HG03025 (cell line): Measurements from ENCODE around the gene EPHA2.
"Not testable (repeated sequence)": the region's sequence is repeated elsewhere in the genome, so short reads cannot be mapped to it uniquely, and the experiment has no call there.

ENCODE experiments used
- ATAC-seq: cut with Tn5 transposase; IDR thresholded peaks from one replicate; pipeline ENCODE4 v1.9.1; 2021; ENCODE audit warnings: mild to moderate bottlenecking, moderate library complexity; ENCODE audit not compliant: unreplicated experiment, low FRiP score

The EPHA2 gene

DNA sequence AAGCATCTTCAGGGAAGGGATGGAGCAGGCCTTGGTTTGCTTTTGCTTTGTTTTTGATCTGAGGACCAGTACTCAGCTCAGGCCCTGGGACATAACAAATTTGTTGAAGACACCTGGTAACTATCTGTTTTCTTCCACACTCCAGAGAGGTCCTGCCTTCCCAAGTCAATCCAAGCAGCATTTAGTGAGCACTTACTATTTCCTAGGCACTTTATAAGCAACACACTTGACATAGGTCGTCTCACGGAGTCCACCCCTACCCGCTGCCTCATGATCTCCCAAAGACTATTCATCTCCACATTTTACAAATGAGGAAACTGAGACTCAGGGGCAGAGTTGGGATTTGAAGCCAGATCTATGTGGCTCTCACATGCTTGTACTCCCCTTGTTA is 14.4 kb upstream of the EPHA2 start:
- ATAC-seq: no peak

DNA sequence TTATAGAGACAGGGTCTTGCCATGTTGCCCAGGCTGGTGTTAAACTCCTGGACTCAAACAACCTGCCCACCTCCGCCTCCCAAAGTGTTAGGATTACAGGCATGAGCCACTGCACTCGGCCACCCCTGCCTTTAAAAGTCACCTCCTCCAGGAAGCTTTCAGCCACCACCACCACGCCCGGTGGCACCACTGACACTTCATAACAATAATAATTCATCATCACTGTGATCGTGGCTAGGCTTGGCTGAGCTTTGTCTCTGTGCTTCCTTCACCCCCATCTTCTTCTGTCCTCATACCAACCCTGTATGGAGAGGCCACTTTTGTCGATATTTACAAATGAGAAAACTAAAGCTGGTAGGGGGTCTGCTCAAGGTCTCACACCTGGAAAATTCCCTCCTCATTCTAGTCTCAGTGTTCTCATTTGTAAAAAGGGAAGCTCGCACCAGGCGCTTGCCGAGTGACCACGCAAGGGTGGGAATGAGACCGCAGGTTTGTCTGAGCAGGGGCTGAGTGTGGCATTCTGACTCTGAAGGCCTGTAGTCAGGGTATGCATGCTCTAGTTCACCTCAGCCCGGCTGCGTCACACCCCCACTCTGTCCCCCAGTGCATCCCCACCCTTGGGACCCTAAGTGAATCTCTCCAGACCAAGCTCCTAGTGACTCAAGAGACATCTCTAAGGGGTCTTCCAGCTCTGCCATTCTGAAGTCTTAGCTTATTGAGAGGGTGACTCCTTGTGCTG is 12.9 kb upstream of the EPHA2 start:
- no peak for ATAC-seq

DNA sequence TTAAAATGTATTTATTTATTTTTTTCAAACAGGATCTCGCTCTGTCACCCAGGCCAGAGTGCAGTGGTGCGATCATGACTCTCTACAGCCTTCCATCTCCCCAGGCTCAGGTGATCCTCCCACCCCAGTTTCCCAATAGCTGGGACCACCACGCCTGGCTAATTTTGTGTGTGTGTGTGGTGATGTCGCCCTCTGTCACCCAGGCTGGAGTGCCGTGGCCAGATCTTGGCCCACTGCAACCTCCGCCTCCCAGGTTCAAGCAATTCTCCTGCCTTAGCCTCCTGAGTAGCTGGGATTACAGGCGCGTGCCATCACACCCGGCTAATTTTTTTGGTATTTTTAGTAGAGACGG is 12.3 kb upstream of the EPHA2 start:
- not testable (repeated sequence) for ATAC-seq

DNA sequence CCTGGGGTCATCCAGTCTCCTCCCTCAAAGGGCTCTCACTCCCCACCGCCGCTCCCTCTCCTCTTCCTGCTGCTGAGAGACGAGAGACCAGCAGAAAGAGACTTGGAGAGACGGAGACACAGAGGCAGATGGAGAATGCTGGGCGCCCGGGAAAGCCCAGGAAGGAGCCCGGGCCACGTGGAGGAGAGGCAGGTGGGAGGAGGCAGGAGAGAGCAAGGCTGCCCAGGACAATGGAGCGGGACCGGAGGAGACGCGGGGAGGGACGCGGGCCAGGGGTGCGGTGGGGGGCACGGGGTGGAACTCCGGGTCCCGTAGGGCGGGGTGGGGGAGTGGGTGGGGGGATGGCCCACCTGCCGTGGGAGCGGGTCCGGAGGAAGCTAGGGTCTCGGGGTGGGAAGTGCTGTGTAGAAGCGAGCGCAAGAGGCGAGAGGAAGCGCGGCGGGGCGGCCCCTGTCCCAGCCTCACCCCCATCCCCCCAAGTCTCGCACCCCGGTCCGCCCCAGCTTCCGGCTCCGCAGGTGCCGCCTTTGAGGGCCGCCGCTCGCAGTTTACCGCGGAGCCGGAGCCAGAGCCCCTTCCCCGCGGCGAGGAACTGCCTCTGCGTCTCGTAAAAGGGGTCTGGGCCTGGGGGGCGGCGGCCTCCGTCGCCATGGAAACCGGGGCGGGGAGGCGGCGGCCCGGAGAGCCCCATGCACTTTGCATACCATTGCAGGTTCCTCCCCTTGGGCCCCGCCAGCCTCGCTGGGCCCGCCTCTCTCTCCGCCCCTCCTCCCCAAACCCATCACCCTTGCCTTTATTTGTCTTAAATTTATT is 11.7 kb upstream of the EPHA2 start:
- no peak for ATAC-seq

GRCh38 chr1:16166117-16166516 is 10.2 kb upstream of the EPHA2 start:
- ATAC-seq: no peak

GRCh38 chr1:16165548-16165947 is 9.7 kb upstream of the EPHA2 start:
- no peak for ATAC-seq

GRCh38 chr1:16165073-16165364 is 9.2 kb upstream of the EPHA2 start:
- no peak for ATAC-seq

GRCh38 chr1:16164213-16165072 is 8.6 kb upstream of the EPHA2 start:
- no peak for ATAC-seq

GRCh38 chr1:16163608-16164212 is 7.8 kb upstream of the EPHA2 start:
- not testable (repeated sequence) for ATAC-seq

- no peak for ATAC-seq
Measured at GRCh38 chr1:16162163-16162822, 6.4 kb upstream of the EPHA2 start.

DNA sequence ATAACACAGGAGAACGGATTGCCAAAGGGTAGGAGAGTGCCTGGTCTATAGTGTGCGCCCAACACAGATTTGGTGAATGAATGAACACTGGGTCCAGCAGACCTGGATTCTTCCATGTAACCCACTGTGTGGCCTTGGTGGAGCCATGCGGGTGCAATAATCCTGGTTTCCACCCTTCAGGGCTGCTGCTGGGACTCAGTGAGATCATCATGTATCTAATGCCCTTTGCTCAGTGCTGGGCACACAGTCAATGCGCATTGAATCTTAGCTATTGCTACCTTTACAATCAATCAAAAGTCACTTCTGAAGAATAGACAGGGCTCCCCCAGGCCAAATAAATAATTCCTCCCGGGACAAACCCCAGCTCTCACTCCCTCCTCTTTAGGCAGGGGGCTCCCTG is 5.8 kb upstream of the EPHA2 start:
- ATAC-seq: no peak

DNA sequence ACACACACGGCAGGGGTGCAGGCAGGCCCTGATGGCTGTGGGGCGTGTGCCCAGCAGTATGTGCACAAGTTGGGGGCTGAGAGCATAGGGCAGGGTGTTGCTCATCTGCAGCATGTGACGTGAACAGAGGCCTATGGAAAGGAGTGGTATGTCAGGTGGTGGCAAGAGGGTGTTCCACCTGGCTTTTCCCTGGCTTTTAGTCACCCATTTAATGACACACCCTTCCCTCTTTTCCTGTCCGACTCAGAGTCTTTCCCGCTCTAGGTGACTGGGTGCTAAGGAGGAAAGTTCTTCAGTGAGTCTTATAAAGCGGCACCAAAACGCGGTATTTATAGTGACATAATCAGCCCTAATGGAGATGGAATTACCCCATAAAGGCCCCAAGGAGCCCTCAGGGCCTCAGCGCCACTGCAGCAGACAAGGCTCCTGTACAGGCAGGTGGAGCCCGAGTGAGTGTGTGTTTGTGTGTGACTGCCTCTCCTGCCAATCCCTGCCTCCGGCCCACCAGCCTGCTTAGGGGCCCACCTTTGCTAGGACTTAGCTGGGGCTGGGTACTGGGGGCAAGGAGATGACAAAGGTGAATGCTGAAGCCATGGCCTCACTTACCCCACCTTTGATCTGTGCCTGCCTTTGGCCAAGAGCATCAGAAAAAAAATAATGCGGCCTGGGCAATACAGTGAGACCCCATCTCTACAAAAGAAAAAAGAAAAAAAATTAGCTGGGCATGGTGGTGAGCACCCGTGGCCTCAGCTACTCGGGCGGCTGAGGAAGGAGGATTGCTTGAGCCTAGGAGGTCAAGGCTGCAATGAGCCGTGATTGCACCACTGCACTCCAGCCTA is 3.3 kb upstream of the EPHA2 start:
- no peak for ATAC-seq

GRCh38 chr1:16158025-16158424 is 2.2 kb upstream of the EPHA2 start:
- ATAC-seq: no peak

GRCh38 chr1:16156848-16157495 is 1.1 kb upstream of the EPHA2 start:
- ATAC-seq: no peak

- ATAC-seq: no peak
Measured at GRCh38 chr1:16153999-16154673, 1.7 kb downstream of the EPHA2 start.

- ATAC-seq: no peak
Measured at GRCh38 chr1:16153096-16153998, 2.5 kb downstream of the EPHA2 start.

DNA sequence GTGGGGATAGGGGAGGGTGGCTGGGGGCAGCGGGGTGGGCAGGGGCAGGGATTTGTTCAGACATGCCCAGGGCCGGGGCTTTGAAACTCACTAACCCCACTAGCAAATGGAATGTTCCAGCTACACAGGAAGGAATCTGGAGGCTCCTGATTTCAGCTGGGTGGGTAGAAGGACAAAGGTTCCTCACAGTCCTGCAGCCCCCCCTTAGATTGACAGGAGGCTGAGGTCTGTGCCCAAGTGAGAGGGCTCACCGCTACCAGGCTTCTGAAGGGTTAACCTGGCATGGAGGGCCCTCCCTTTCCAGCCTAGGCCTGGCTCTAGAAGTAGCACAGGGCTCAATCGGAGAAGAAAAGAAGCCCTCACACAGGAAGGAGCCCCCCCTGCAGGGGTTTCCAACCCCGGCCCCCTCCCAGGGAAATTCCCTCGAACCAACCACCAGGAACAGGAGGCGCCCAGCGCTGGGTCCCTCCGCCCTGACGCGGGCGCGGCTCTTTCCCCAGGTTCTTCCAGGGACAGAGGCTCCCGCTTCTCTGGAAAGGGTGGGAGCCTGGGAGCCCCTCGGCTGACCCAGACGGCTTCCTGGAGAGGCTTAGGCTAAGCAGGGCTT is 3.3 kb downstream of the EPHA2 start:
- no peak for ATAC-seq
